ENCODE data around the gene BRF1.
A peak's percentile ranks its signal among the peaks of the same experiment; 100 is the strongest.

BRF1 gene

GRCh38 chr14:105268736-105269354, 32.0 kb downstream of the BRF1 start:
- TF ChIP-seq USF1 (IDR thresholded peaks at IDR 0.05): no peak
- TF ChIP-seq RAD21 (IDR thresholded peaks at IDR 0.05; ENCODE audit: low read depth): no peak
- no peak for TF ChIP-seq NFIC (IDR thresholded peaks at IDR 0.05)
- TF ChIP-seq YY1 (IDR thresholded peaks at IDR 0.05; ENCODE audit: low read depth): no peak
- TF ChIP-seq FOXM1 (IDR thresholded peaks at IDR 0.05; ENCODE audit: borderline replicate concordance, low read depth): no peak
- no peak for TF ChIP-seq CREB1 (IDR thresholded peaks at IDR 0.05; ENCODE audit: low read depth)
- TF ChIP-seq, protein P1, sequence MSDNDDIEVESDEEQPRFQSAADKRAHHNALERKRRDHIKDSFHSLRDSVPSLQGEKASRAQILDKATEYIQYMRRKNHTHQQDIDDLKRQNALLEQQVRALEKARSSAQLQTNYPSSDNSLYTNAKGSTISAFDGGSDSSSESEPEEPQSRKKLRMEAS (IDR thresholded peaks at IDR 0.05): no peak
- no peak for TF ChIP-seq REST (IDR thresholded peaks at IDR 0.05; ENCODE audit: low read depth)
- no peak for TF ChIP-seq EGR1 (IDR thresholded peaks at IDR 0.05)
- no peak for TF ChIP-seq CEBPB (IDR thresholded peaks at IDR 0.05)
- no peak for TF ChIP-seq TEAD4 (IDR thresholded peaks at IDR 0.05)
- no peak for TF ChIP-seq ZBTB7A (IDR thresholded peaks at IDR 0.05; ENCODE audit: low read depth)

DNA sequence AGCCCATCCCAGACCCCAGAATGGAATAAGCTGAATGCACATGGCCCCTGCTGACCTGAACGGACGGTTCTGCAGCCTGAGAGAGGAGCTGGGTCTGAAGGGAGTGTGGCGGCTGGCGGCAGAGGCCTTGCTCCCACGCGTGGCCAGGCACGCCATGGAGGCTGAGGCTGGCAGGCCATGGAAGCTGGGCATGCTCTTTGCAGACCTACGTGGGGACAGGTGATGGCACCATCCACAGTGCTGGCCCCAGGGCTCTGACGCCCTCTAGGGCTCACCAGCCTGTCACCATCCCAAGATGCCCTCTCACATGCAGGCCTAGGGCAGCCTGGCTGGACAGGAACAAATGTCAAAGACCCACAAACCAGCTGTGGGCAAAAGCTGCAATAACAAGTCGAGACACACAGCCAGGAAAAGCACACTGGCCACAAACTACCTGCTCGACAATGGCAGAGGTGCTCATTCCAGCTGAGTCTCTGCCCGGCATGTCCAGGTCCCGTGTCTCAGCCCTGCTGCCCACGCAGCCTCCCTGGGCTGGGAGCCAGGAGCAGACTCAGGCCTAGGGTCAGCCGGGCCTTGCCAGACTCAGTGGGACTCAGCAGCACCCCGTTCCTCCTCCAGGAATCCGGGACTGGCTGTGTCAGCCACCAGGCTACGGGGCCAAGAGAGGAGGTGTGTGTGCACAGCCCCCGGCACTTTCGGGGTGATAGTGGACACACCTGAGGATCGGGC, 32.8 kb downstream of the BRF1 start:
- no peak for TF ChIP-seq EP300 (IDR thresholded peaks at IDR 0.05; ENCODE audit: borderline replicate concordance)
- peak; percentile 46; the same call in 1 of the 2 replicates for TF ChIP-seq RAD21 (IDR thresholded peaks at IDR 0.05; ENCODE audit: low read depth)

DNA sequence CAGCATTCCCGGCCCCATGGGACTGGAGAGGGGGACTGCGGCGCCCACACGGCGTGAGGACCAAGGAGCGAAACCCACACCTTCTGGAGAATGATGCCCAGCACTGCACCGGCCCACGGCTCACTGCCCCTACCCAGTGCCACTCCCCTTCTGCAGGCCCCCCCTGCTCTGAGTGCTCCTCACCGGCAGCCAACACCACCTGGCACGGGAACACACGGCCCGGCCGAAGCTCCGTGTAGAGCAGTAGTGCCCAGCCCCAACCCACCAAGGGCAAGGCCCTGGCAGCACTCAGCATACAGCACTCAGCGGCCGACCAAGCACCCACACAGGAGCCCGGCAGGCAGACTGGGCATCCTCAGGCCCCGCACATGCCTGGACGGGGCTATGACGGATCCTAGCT, 39.0 kb downstream of the BRF1 start:
- TF ChIP-seq FOXM1 (IDR thresholded peaks at IDR 0.05; ENCODE audit: borderline replicate concordance, low read depth): no peak
- TF ChIP-seq REST (IDR thresholded peaks at IDR 0.05; ENCODE audit: low read depth): no peak
- TF ChIP-seq TEAD4 (IDR thresholded peaks at IDR 0.05): no peak
- TF ChIP-seq NFIC (IDR thresholded peaks at IDR 0.05): no peak
- no peak for TF ChIP-seq TCF12 (IDR thresholded peaks at IDR 0.05; ENCODE audit: low read depth)
- no peak for TF ChIP-seq USF1 (IDR thresholded peaks at IDR 0.05)
- no peak for TF ChIP-seq RAD21 (IDR thresholded peaks at IDR 0.05; ENCODE audit: low read depth)
- no peak for TF ChIP-seq EP300 (IDR thresholded peaks at IDR 0.05; ENCODE audit: borderline replicate concordance)
- TF ChIP-seq, protein P1 (IDR thresholded peaks at IDR 0.05): no peak
- TF ChIP-seq EGR1 (IDR thresholded peaks at IDR 0.05): no peak
- TF ChIP-seq CREB1 (IDR thresholded peaks at IDR 0.05; ENCODE audit: low read depth): no peak
- TF ChIP-seq CEBPB (IDR thresholded peaks at IDR 0.05): no peak
- TF ChIP-seq ZBTB7A (IDR thresholded peaks at IDR 0.05; ENCODE audit: low read depth): no peak
- no peak for TF ChIP-seq YY1 (IDR thresholded peaks at IDR 0.05; ENCODE audit: low read depth)
- no peak for TF ChIP-seq TAF1 (IDR thresholded peaks at IDR 0.05; ENCODE audit: low read depth)

- no peak for TF ChIP-seq FOXM1 (IDR thresholded peaks at IDR 0.05; ENCODE audit: borderline replicate concordance, low read depth)
- no peak for TF ChIP-seq ZBTB7A (IDR thresholded peaks at IDR 0.05; ENCODE audit: low read depth)
- TF ChIP-seq USF1 (IDR thresholded peaks at IDR 0.05): no peak
- TF ChIP-seq TCF12 (IDR thresholded peaks at IDR 0.05; ENCODE audit: low read depth): no peak
- no peak for TF ChIP-seq YY1 (IDR thresholded peaks at IDR 0.05; ENCODE audit: low read depth)
- no peak for TF ChIP-seq RAD21 (IDR thresholded peaks at IDR 0.05; ENCODE audit: low read depth)
- TF ChIP-seq EGR1 (IDR thresholded peaks at IDR 0.05): no peak
- no peak for TF ChIP-seq CEBPB (IDR thresholded peaks at IDR 0.05)
- TF ChIP-seq CREB1 (IDR thresholded peaks at IDR 0.05; ENCODE audit: low read depth): no peak
- no peak for TF ChIP-seq NFIC (IDR thresholded peaks at IDR 0.05)
- no peak for TF ChIP-seq EP300 (IDR thresholded peaks at IDR 0.05; ENCODE audit: borderline replicate concordance)
- no peak for TF ChIP-seq REST (IDR thresholded peaks at IDR 0.05; ENCODE audit: low read depth)
- no peak for TF ChIP-seq TEAD4 (IDR thresholded peaks at IDR 0.05)
- TF ChIP-seq, protein P1 (IDR thresholded peaks at IDR 0.05): no peak
- no peak for TF ChIP-seq TAF1 (IDR thresholded peaks at IDR 0.05; ENCODE audit: low read depth)
Measured at GRCh38 chr14:105260959-105261358, 39.8 kb downstream of the BRF1 start.

All from Ishikawa (cell line).